HG03103 (cell line): ENCODE data around the gene C3orf22.
"Not testable (repeated sequence)": the region's sequence is repeated elsewhere in the genome, so short reads cannot be mapped to it uniquely, and the experiment has no call there.

Source experiments
- ATAC-seq: cut with Tn5 transposase; IDR thresholded peaks from one replicate; pipeline ENCODE4 v1.9.1; 2021; ENCODE audit warnings: low read depth; ENCODE audit not compliant: unreplicated experiment

C3orf22 gene

DNA sequence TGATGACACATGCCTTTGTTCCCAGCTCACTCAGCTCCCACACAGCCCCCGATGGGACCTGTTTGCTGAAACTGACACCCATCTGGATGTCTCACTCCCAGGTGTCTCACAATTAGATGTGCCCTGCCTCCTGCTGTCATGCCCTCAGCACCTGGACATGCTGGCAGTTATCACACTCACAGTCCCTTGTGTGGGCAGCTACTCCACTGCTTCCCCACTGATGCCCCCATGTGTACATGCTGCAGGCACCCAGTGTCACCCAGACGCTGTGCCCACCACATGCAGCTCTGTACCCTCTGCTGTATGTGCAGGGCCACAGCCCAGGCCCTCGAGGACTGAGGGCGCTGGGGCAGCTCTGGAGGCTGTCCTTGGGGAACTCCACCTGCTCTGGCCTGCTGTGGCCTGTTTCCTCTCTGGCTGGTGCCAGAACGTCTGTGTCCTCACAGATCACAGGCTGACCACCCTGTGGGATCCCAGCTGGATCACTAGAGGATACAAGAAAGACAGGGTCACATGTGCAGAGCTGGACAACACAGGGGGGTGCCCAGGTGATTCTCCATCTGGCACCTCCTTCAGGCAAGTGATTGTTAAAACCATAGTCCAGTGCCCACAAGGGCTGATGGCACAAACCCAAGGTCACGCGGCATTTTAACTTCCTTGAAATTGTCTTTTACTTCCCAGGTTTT is 14.0 kb downstream of the C3orf22 start:
- ATAC-seq = no peak

DNA sequence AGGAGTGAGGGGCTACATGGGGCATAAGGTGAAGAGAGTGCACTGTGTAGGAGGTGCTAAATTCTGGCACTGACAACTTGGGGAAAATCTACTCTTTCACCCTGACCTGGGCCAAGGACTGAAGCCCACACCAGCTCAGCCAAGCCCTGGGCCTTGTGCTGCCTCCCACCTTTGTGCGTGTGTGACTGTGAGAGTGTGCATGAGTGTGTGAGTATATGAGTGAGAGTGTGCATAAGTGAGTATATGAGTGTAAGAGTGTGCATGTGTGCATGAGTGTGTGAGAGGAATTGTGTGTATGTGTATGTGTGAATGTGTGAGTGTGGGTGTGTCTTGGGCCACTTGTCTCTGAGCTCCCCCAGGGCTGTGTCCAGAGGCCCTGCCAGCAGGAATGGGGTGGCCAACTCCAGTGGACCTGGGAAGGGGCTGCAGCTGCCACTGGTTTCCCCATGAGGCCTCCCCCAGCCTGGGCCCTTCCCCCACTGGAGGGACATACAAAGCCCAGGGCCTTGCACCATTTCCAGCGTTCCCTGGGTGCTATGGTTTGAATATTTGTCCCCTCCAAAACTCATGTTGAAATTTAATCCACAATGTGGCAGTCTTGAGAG is 15.2 kb downstream of the C3orf22 start:
- ATAC-seq = no peak

DNA sequence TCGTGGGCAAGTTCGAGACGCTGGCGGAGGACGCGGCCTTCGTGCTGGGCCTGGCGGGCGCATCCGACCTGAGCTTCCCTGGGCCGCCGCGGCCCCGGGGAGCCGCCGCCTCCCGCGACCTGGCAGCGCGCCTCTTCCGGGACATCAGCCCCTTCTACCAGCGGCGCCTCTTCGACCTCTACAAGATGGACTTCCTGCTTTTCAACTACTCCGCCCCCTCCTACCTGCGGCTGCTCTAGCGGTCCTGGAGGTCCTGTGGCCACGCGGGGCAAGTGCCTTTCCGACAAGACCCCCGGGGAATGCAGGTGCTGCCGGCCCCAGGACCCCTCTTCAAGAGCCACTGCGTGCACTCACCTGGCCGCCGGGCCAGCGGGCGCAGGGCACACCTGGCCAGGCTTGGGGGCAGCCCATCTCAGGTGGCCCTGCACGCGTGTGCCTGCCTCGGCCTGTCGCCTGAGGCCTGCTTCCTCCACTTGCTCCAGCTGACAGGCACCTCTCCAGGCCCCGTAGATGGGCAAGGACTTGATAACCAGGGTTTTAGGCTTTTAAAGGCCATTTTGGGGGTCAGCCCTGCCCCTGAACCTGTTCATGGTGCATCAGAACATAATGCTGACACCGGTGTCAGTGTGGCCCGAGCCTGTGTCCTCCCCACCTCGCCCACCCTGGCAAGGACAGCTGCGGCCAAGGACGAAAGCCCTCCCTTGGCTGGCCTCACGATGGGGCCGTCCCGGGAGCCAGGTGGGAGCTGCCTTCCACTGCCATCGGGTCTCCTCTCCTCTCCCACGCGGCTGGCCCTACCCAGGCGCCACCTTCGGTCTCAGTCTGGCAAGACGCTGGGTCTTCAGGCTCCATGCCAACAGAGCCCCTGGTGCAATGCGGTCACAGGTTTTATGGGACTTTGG is 16.1 kb downstream of the C3orf22 start:
- ATAC-seq = no peak

DNA sequence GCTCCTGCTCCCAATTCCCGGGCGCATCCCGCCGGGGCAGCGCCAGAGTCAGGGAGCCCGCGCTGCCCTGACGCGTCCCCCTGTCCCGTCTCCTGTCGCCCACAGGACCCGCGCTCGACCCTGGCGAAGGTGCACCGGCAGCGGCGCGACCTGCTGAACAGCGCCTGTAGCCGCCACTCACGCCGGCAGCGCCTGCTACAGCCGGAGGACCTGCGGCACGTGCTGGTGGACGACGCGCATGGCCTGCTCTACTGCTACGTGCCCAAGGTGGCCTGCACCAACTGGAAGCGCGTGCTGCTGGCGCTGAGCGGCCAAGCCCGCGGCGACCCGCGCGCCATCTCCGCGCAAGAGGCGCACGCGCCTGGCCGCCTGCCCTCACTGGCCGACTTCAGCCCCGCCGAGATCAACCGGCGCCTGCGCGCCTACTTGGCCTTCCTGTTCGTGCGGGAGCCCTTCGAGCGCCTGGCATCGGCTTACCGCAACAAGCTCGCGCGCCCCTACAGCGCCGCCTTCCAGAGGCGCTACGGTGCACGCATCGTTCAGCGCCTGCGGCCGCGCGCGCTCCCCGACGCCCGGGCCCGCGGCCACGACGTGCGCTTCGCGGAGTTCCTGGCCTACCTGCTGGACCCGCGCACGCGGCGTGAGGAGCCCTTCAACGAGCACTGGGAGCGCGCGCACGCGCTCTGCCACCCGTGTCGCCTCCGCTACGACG is 16.9 kb downstream of the C3orf22 start:
- no peak for ATAC-seq

DNA sequence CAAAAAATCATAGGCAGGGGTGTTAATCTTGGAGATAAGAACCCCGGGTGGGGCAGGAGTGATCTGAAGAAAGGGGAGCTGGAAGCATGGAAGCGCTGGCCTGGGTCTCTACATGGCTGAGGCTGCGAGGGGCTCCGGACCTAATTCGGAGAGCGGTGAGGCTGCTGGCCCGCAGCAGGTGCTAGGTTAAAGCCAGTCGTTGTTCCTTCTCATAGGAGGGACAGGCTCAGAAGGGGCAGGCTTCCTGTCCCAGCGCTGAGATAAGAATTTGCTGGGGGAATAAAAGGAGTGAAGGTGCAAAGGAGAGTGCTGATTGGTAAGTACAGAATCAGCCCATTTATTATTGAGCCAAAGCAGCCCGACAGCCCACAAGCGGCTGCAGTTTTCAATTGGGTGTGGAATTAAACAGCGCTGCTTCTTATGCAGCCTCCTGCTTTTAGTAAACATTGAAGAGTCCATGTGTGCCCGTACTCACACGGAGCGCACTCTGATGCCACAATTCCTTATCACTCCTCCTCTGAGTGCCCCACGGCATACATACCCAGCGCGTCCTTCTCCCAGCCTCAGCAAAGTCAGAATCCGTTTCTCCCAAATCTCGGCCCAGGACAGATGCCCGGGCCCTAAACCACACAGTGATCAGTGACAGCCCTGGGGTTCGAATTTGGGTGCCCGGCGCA is 17.6 kb downstream of the C3orf22 start:
- ATAC-seq = no peak

DNA sequence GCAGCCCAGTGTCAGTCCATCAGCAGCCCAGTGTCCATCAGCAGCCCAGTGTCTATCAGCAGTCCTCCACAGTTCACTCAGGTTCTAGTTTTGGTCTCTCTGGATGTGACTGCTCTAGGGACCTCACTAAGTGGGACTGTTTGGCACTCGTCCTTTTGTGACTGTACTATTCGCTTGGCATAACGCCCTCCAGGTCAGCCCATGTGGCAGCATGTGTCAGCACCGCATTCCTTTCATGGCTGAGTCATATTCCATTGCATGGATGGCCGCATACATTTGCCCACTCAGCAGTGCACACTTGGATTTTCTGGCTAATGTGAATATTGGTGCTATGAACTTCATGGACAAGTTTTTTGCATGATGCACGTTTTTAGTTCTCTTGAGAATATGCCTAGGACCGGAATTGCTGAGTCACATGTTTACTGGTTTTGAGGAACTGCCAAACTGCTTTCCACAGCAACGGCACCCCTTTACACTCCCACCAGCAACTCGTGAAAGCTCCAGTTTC is 18.3 kb downstream of the C3orf22 start:
- ATAC-seq = no peak

DNA sequence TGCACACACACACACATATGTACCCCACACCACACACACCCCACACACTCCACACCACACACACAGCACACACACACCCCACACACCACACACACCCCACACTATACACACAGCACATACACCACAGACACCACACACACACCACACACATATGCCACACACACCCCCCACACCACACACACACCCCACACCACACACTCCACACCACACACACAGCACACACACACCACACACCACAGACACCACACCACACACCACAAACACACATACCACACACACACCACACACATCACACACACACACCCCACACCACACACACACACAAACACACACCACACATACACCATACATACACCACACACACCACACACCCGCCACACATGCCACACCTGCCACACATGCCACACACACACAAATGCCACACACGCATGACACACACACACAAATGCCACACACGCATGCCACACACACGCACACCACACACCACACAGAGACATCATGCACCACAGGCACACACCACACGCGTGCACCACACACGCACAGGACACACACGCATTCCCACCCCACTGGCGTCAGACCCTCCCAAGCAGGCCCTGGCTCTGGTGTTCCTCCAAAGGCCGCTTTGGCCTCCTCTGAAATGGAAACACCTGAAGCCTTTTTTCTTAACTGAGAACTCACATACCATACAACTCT is 19.0 kb downstream of the C3orf22 start:
- ATAC-seq = no peak

DNA sequence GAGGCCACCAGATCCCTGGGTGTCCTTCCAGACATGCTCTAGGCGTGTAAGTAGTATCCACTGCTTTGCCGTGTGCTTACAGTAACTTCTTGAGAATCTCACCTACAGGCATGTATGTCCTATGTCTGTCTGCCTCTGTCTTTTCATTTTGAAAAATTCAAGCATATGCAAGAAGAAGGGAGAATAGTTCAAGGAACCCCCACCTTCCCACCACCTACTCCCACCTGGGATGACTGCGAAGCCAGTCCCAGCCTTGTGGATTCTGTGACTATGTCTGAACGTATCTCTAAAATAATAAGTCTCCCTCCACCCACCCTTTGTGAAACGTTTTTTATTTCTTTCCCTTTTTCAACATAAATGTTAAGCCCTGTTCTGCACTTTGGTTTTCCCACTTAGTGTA is 19.8 kb downstream of the C3orf22 start:
- no peak for ATAC-seq

DNA sequence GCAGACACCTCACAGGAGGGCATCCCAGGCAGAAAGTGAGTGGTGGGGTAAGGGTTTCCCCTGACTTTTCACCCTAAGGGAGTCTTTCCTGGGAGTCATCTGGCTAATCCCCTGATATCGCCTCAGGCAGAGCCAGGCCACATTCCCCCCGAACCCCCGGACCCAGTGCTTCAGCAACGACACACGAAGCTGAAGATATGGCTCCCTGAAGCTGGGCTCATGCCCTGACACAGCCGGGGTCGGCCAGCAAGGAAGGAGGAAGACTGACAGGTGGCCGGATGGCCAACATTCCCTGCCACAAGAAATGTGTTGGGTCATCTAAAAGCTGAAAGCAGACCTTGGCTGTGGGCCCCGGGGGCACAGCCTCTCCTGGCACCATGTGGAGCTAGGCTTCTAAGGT is 20.4 kb downstream of the C3orf22 start:
- ATAC-seq = no peak

DNA sequence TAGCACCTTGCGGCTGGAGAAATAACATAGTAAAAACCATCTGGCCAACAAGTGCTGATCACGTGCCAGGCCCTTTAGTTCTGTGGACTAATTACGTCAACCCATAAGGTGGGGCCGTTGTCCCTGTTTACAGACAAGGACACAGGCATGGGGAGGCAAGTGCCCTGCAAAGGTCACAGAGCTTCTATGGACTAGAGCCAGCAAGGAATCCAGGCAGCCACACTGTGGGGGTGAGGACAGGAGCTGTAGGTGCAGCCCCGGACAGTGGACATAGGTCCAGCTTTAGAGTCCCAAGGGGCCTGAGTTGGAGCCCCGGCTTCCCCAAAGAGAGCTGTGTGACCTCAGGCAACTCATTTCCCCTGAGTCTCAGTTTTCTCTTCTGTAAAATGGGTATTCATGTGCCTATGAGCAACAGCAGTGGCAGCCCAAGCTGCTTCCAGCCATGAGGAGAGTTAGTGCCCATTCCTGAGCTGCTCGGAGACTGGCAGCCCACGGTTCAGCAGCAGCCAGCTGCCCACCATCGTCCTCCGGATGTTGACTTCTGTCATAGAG is 20.9 kb downstream of the C3orf22 start:
- ATAC-seq = no peak

DNA sequence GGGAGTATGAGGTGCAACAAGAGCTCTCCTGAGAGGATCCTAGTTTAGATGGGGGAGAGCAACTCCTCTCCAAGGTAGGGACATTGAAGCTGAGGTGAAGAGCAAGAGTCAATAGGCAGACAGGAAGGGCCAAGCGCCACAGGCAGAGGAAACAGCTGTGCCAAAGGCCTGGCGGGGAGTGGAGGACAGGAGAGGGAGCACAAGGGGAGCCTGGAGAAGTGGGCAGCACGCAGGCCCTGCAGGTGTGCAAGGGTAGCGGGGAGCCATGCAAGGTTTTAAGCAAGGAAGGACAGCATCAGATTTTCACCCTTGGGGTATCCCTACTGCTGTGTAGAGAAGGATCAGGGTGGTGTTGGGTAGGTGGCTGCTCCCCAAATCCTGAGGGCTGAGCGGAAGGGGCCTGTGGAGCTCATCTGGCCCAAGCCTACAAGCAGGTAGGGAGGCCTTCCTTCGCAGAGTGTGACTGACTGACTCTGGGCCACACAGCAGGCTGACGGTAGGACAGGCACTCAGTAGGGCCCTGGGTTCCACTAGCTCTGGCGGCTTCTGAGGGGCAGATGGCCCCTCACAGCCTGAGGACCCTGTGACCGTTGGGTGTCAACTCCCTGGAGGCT is 21.5 kb downstream of the C3orf22 start:
- no peak for ATAC-seq

DNA sequence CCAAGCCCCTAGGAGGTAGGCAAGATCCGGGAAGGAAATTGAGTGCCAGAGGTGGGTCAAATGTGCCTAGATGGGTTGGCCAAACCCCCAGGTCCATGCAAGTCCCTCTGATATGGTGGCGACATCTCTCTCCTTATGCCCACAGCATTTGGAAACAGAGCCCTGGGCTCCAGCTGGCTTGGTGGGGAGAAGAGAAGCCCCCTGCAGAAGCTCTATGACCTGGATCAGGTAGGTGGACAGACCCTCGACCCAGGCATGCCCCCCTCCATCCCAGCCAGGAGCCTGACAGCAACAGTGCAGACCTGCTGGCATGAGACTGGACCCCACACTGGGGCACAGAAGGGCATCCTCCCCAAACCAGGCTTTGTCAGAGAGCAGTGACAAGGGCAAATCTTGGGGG is 22.6 kb downstream of the C3orf22 start:
- ATAC-seq = no peak

DNA sequence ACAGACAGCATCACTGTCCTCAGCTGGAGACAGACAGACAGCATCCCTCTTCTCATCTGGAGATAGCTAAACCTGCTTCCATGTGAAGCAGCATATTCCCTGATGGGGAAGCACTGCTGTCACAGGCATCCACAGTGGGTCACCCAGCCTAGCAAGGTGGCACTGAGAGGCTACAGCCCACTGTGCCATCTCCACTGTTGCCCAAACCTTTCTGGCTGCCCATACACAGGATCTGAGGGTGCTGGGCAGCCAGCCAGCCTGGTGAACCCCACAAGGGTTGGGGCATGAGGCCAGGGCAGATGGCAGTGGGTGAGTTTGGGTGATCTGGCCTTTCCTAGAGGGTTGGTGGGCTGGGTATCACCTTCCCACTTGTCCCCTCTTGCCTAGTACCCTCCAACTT is 23.1 kb downstream of the C3orf22 start:
- ATAC-seq = no peak

DNA sequence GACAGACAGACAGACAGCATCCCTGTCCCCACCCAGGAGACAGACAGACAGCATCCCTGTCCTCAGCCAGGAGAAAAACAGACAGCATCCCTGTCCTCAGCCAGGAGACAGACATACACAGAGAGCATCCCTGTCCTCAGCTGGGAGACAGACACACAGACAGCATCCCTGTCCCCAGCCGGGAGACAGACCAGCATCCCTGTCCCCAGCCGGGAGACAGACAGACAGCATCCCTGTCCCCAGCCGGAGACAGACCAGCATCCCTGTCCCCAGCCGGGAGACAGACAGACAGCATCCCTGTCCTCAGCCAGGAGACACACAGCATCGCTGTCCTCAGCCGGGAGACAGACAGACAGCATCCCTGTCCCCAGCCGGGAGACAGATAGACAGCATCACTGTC is 24.0 kb downstream of the C3orf22 start:
- not testable (repeated sequence) for ATAC-seq

DNA sequence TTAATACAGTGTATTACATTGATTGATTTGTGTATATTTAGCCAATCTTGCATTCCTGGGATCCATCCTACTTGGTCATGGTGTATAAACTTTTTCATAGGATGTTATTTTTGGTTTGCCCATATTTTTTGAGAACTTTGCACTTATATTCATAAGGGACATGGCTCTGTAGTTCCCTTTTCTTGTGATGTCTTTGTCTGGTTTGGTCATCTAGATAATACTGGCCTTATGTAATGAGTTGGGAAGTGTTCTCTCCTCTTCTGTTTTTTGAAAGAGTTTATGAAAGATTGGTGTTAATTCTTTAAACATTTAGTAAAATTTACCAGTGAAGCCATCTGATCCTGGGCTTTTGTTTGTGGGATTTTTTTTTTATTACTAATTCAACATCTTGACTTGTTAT is 25.2 kb downstream of the C3orf22 start:
- ATAC-seq = no peak

DNA sequence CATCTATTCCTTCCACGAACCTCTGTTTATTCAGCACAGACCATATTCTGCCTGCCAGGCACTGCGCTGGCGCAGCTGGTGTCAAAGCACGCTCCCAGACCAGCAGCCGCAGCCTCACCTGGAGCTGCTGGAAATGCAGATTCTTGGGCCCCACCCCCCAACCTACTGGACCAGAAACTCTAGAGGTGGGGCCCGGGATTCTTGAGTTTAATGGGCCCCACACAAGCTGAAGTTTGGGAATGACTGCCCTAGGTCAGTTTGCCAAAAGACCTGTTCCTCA is 27.7 kb downstream of the C3orf22 start:
- ATAC-seq = no peak

DNA sequence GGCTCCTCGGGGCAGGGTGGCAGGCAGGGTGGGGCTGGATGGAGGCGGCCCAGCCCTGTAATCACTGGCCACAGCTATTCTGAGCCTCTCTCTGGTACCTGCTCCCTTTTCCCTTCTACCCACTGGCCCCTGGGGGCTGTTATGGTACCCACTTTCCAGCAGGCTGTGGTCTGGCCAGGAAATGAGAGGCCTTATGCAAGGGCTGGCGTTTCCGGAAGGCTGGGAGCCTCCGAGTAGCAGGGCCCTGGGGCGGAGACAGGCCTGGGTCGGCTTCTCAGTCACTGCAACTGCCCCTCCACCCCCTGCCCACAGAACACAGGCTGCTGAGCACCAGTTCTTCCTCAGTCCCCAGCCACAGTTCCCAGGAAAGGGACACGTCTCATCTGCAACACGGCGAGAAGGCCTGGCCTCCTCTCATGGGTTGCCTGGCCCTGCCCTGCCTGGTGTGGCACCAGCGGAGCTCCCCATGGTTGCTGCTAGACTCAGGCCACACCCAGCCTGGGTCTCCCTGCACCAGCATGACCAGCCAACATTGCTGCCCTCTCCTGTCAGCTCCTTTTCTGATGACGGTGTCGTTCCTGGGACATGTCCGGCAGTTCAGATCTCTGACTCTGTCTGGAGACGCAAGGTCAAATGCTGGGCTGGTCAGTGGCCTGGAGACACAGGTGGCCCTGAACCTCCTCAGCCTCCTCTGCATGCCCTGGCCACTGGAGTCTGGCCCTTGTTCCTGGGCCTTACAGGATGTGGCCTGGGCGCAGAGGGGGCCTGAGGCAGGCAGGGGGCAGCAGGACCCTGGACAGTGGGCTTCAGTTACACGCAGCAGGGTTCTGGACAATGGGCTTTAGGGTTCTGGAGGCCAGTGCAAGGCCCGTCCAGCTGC is 28.3 kb downstream of the C3orf22 start:
- no peak for ATAC-seq

DNA sequence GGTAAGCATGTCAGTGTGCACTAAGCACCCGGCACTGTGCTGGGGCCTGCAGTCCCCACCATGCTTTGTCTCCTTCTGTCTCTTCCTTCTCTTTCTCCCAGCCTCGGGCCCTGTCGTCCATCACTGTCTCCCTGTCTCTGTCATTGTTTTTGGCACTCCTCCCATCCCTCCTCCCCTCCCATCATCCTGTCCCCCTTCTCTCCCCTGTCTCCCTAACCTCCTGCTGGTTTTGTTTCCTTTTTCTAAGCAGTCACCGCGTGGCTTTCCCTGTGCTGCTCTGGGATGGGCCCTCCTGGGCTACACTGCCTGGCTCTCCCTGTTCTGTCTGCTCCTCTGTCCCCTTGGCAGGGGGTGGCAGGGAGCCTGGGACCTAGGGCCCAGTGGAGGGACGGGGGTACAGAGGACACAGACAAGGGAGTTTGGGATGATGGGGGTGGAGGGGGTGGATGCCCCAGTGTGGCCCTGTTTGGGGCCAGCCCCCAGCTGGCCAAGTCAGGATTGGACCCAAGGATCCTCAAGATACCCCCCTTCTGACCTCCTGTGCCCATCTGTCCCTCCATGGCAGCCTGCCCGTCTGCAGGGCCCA is 29.1 kb downstream of the C3orf22 start:
- ATAC-seq = no peak
